GM12872 (cell line): Measurements from ENCODE around the gene LDLRAP1.

ENCODE experiments used
- CTCF ChIP-seq: IDR thresholded peaks from 3 replicates; pipeline ENCODE4 v1.5.1; 2011; ENCODE audit warnings: low read depth, mild to moderate bottlenecking, low read length, moderate library complexity; ENCODE audit not compliant: insufficient read depth

The LDLRAP1 gene

GRCh38 chr1:25534410-25534788, 9.0 kb upstream of the LDLRAP1 start:
- no peak for TF ChIP-seq CTCF

- no peak for TF ChIP-seq CTCF
These were observed 7.3 kb upstream of the LDLRAP1 start for GRCh38 chr1:25536124-25536523.

- no peak for TF ChIP-seq CTCF
These were observed 6.1 kb upstream of the LDLRAP1 start for GRCh38 chr1:25537153-25537831.

- TF ChIP-seq CTCF = no peak
These were observed 5.1 kb upstream of the LDLRAP1 start for GRCh38 chr1:25538191-25538767.

- TF ChIP-seq CTCF = no peak
These were observed 2.6 kb upstream of the LDLRAP1 start for GRCh38 chr1:25540750-25541342.

GRCh38 chr1:25541425-25541824, 2.0 kb upstream of the LDLRAP1 start:
- TF ChIP-seq CTCF = no peak

- TF ChIP-seq CTCF = no peak
These were observed 1.3 kb upstream of the LDLRAP1 start for GRCh38 chr1:25541889-25542658.
